ENCODE measurements around the gene RHBDD2.

Gene RHBDD2

GRCh38 chr7:75920431-75921161, 41.8 kb downstream of the RHBDD2 start:
- peak; percentile 86 for DNase-seq (ENCODE audit: low read depth)

GRCh38 chr7:75921479-75921878, 42.6 kb downstream of the RHBDD2 start:
- DNase-seq (ENCODE audit: low read depth), result peak; percentile 54

GRCh38 chr7:75922966-75923603, 44.3 kb downstream of the RHBDD2 start:
- no peak for DNase-seq (ENCODE audit: low read depth)

- DNase-seq (ENCODE audit: low read depth), result no peak
Observed at GRCh38 chr7:75924256-75924655, 45.4 kb downstream of the RHBDD2 start.

- no peak for DNase-seq (ENCODE audit: low read depth)
Observed at GRCh38 chr7:75924889-75925288, 46.1 kb downstream of the RHBDD2 start.

GRCh38 chr7:75925717-75926435, 47.0 kb downstream of the RHBDD2 start:
- DNase-seq (ENCODE audit: low read depth), result no peak

- DNase-seq (ENCODE audit: low read depth), result no peak
Observed at GRCh38 chr7:75928568-75928914, 49.7 kb downstream of the RHBDD2 start.

- DNase-seq (ENCODE audit: low read depth), result no peak
Observed at GRCh38 chr7:75931680-75932079, 52.8 kb downstream of the RHBDD2 start.

- DNase-seq (ENCODE audit: low read depth), result peak; percentile 86
Observed at GRCh38 chr7:75937958-75938786, 59.3 kb downstream of the RHBDD2 start.

All from iris pigment epithelial cell (primary cell).